Measurements from ENCODE around the gene CDK14. TPM values are rescaled to one million over a fixed set of nuclear protein-coding genes. Genes with fewer than 3 reads are reported as not detected.

CDK14 gene
- total and polyA plus RNA-seq, 2 donors (not counting 3 experiments of a cell fraction or from before 2014, with no cell fraction given) = 5.5 to 34.2 TPM

DNA sequence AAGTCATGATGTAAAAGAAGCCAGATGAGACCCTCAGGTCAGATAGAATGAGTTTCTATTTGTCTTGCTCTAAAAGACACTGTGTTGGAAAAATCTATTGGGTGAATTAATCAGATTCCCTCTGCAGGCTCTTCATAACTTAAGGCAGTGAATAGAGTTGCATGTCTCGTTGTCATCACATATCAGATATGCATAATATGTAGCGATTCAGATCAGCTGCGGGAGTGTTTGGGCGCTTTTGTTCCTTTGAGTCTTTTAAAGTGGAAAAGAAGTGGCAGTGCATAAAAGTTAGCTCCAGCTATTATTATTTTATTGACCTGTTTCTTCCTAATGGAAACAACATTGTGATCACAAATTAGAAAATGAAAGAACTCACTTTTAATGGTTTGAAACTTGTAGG, 84.4 kb downstream of the CDK14 start:
- DNase-seq (ENCODE audit: low read depth, low spot score) = no peak
- CTCF ChIA-PET = interaction anchor here (1.0 kb wide), 1 partner anchor 12 kb away, joined by 3 read pairs; no protein-coding TSS in a partner anchor
- intact Hi-C loops (cut with micrococcal nuclease) = no loop called here
- BruUV-seq (replicated peaks) = no TSS peak
- Histone ChIP-seq H4K20me1 (replicated peaks; ENCODE audit: control insufficient read depth, extremely low read depth, insufficient read depth, low read length) (no peaks in the 10 kb centered on the region), H3K9me3 (replicated peaks; ENCODE audit: control insufficient read depth, insufficient read depth, low read length) (no peaks in the 10 kb centered on the region), H3K79me2 (ENCODE audit: control insufficient read depth, insufficient read depth, low read length) (peaks cover 19% of the 10 kb centered on the region), H3K27ac (ENCODE audit: insufficient read depth, low read depth, low read length) (no peak overlapping the region), H3K9ac (replicated peaks; ENCODE audit: extremely low read depth, insufficient read depth, low read length) (no peak overlapping the region), H3K9me1 (replicated peaks; ENCODE audit: control insufficient read depth, extremely low read depth, insufficient read depth, low read length) (no peaks in the 10 kb centered on the region), H2AFZ (ENCODE audit: low read depth, low read length) (no peak overlapping the region), H3K4me2 (ENCODE audit: insufficient read depth, low read length) (no peak overlapping the region), H3K27me3 (ENCODE audit: control insufficient read depth in 2 of 2, insufficient read depth in 2 of 2, low read length in 2 of 2) (no peaks in the 10 kb centered on the region), H3K36me3 (ENCODE audit: control insufficient read depth in 2 of 2, extremely low read depth in 1 of 2, insufficient read depth in 2 of 2, low read length in 2 of 2) (no peaks in the 10 kb centered on the region), H3K4me1 (ENCODE audit: control insufficient read depth, extremely low read depth, insufficient read depth, low read length) (no peaks in the 10 kb centered on the region), H3K4me3 (replicated peaks in 1 of 3; ENCODE audit: insufficient read depth in 1 of 3, low read depth in 1 of 3, low read length in 3 of 3) (no peak overlapping the region)
- POLR2A ChIA-PET = no interaction called here
- dilution Hi-C loops (cut with MboI; ENCODE audit: extremely low pct_ligation_motif_present, low sequenced_read_pairs) = no loop called here
- FAIRE-seq = no peak
- no peak for TF ChIP-seq POLR2AphosphoS5 (IDR thresholded peaks at IDR 0.05; ENCODE audit: insufficient read depth, low read depth, low read length)
- TF ChIP-seq FOS (IDR thresholded peaks at IDR 0.05; ENCODE audit: borderline replicate concordance, insufficient read depth, low read length) = no peak

DNA sequence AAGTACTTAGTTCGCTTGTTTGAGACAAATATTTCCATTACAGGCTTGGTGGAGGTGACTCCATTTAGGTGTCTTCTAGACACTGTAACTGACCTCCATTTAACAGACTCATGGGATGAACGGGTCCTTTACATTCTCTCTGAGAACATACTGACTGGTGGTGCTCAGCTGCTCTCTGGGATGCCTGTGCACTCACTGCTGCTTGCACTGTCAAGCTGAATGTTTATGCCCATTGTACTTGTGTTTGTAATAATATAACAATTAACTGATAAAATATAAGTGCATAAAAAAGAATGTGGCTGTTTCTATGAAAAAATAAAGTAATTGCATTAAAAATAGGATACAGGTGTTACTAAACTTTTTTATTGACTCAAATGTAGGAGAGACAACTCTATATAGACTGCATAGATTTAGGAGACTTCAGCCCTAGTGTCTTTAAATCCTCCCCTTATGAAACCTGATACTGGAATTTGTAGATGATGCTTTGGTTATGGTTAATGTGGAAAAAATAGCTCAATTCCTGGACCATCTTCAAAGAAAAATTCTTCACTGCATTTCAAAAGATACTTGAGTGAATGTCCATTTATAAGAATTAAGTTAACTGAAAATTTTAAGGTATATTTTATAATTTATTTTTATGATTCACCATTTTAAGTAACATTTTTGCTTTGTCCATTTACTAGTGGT, 85.4 kb downstream of the CDK14 start:
- Histone ChIP-seq H3K27me3 (ENCODE audit: control insufficient read depth in 2 of 2, insufficient read depth in 2 of 2, low read length in 2 of 2) (no peaks in the 10 kb centered on the region), H3K36me3 (ENCODE audit: control insufficient read depth in 2 of 2, extremely low read depth in 1 of 2, insufficient read depth in 2 of 2, low read length in 2 of 2) (no peaks in the 10 kb centered on the region), H3K9me3 (replicated peaks; ENCODE audit: control insufficient read depth, insufficient read depth, low read length) (no peaks in the 10 kb centered on the region), H3K9me1 (replicated peaks; ENCODE audit: control insufficient read depth, extremely low read depth, insufficient read depth, low read length) (no peaks in the 10 kb centered on the region), H3K4me1 (ENCODE audit: control insufficient read depth, extremely low read depth, insufficient read depth, low read length) (no peaks in the 10 kb centered on the region), H3K27ac (ENCODE audit: insufficient read depth, low read depth, low read length) (no peak overlapping the region), H3K4me2 (ENCODE audit: insufficient read depth, low read length) (no peak overlapping the region), H2AFZ (ENCODE audit: low read depth, low read length) (no peak overlapping the region), H3K79me2 (ENCODE audit: control insufficient read depth, insufficient read depth, low read length) (peaks cover 19% of the 10 kb centered on the region), H3K4me3 (replicated peaks in 1 of 3; ENCODE audit: insufficient read depth in 1 of 3, low read depth in 1 of 3, low read length in 3 of 3) (no peak overlapping the region), H4K20me1 (replicated peaks; ENCODE audit: control insufficient read depth, extremely low read depth, insufficient read depth, low read length) (no peaks in the 10 kb centered on the region), H3K9ac (replicated peaks; ENCODE audit: extremely low read depth, insufficient read depth, low read length) (no peak overlapping the region)
- FAIRE-seq = no peak
- CTCF ChIA-PET = interaction anchor here (1.1 kb wide), 1 partner anchor 9 kb away, joined by 3 read pairs; no protein-coding TSS in a partner anchor
- TF ChIP-seq, protein P1, sequence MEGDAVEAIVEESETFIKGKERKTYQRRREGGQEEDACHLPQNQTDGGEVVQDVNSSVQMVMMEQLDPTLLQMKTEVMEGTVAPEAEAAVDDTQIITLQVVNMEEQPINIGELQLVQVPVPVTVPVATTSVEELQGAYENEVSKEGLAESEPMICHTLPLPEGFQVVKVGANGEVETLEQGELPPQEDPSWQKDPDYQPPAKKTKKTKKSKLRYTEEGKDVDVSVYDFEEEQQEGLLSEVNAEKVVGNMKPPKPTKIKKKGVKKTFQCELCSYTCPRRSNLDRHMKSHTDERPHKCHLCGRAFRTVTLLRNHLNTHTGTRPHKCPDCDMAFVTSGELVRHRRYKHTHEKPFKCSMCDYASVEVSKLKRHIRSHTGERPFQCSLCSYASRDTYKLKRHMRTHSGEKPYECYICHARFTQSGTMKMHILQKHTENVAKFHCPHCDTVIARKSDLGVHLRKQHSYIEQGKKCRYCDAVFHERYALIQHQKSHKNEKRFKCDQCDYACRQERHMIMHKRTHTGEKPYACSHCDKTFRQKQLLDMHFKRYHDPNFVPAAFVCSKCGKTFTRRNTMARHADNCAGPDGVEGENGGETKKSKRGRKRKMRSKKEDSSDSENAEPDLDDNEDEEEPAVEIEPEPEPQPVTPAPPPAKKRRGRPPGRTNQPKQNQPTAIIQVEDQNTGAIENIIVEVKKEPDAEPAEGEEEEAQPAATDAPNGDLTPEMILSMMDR (IDR thresholded peaks at IDR 0.05; ENCODE audit: extremely low read depth in 1 of 2, insufficient read depth in 1 of 2, low read depth in 1 of 2, low read length in 2 of 2) = no peak
- TF ChIP-seq POLR2A (IDR thresholded peaks at IDR 0.05; ENCODE audit: low read depth, low read length) = no peak
- no peak for TF ChIP-seq FOS (IDR thresholded peaks at IDR 0.05; ENCODE audit: borderline replicate concordance, insufficient read depth, low read length)
- no peak for TF ChIP-seq GATA2 (IDR thresholded peaks at IDR 0.05; ENCODE audit: insufficient read depth, insufficient read length, low read depth, low read length)
- TF ChIP-seq POLR2AphosphoS5 (IDR thresholded peaks at IDR 0.05; ENCODE audit: insufficient read depth, low read depth, low read length) = no peak
- TF ChIP-seq MYC (IDR thresholded peaks at IDR 0.05; ENCODE audit: low read depth, low read length) = no peak
- no peak for TF ChIP-seq JUN (IDR thresholded peaks at IDR 0.05; ENCODE audit: borderline replicate concordance, insufficient read depth, insufficient read length, low read depth)
- TF ChIP-seq EZH2 (IDR thresholded peaks at IDR 0.05; ENCODE audit: borderline replicate concordance, low read depth, low read length, severe bottlenecking) = no peak
- TF ChIP-seq, protein P2, sequence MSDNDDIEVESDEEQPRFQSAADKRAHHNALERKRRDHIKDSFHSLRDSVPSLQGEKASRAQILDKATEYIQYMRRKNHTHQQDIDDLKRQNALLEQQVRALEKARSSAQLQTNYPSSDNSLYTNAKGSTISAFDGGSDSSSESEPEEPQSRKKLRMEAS (IDR thresholded peaks at IDR 0.05; ENCODE audit: insufficient read depth, insufficient read length) = no peak
- BruUV-seq (replicated peaks) = no TSS peak
- no peak for DNase-seq (ENCODE audit: low read depth, low spot score)
- dilution Hi-C loops (cut with MboI; ENCODE audit: extremely low pct_ligation_motif_present, low sequenced_read_pairs) (no loop called here), intact Hi-C loops (cut with micrococcal nuclease) (no loop called here)
- POLR2A ChIA-PET = no interaction called here
